ENCODE measurements around the gene PKDCC. TPM values are rescaled to one million over a fixed set of nuclear protein-coding genes. Genes with fewer than 3 reads are reported as not detected.

The PKDCC gene
- total and polyA plus RNA-seq, 2 experiments from 2014 or later: 1.2 to 9.9 TPM

DNA sequence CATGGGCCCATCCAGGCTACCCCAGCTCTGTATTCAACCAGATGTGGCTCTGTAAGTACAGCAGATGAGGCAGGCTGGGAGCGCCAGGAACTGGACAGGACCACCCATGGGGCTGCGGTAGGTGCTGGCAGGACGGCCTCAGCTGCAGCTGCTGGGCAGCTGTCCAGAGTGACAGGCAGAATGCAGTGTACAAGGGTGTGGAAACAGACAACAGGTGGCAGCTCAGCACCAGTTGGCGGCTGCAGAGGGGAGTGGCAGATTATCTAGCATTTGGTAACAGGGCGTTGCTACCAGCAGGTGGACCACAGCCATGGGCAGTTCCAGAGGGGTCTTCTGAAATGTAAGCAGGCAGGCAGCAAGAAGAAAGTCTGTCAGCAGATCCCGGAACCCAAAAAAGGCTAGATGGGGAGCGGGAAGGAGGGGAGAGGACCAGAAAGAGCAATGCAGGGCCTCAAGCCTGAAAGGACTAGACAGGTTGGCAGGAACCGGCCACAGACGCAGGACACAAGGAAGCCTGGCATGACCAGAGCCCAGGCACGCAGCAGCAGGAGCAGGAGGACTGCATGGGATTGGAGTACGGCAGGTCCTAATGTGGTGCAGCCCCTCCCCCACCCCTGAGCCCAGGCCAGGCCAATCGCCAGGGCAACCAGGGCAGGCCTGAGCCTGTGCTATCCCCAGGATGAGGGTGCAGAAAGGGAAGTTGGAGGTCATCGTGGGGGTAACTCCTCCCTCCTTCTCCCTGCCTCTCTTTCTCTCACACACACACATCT, 24.7 kb downstream of the PKDCC start:
- Histone ChIP-seq H3K4me3 (no peak overlapping the region), H4K20me1 (ENCODE audit: insufficient read depth) (no peaks in the 10 kb centered on the region), H3F3A (ENCODE audit: insufficient read depth) (no peaks in the 10 kb centered on the region), H3K9ac (no peak overlapping the region), H3K4me1 (ENCODE audit: insufficient read depth) (no peaks in the 10 kb centered on the region), H3K27ac (no peak overlapping the region), H3K27me3 (replicated peaks; ENCODE audit: insufficient read depth) (peaks cover 5% of the 10 kb centered on the region; the same call in 1 of the 2 replicates), H3K9me2 (ENCODE audit: insufficient read depth) (no peaks in the 10 kb centered on the region), H3K36me3 (ENCODE audit: low read depth) (no peaks in the 10 kb centered on the region), H3K4me2 (ENCODE audit: unreplicated experiment) (no peak overlapping the region), H3K9me3 (ENCODE audit: low read depth) (no peaks in the 10 kb centered on the region), H2AFZ (no peak overlapping the region), H3K79me2 (ENCODE audit: insufficient read depth) (no peaks in the 10 kb centered on the region)
- WGBS, 2 experiments (ENCODE audit: low coverage in 1 of 2, low lambda C conversion rate in 2 of 2, missing lambda C conversion rate in 2 of 2): 62 to 65% methylated on average over 12 to 13 of the region's 13 CpGs
- in situ Hi-C loops (cut with MboI): no loop called here
- TF ChIP-seq EZH2 (IDR thresholded peaks at IDR 0.05; ENCODE audit: insufficient read depth, poor library complexity, severe bottlenecking): no peak
- no peak for TF ChIP-seq EZH2phosphoT487 (IDR thresholded peaks at IDR 0.05; ENCODE audit: insufficient read depth, low read depth)
- no peak for DNase-seq

- H3K9me2 ChIP-seq (ENCODE audit: insufficient read depth): no peaks in the 10 kb centered on the region
- 0 out of 2 replicates have a peak, but pooled peaks cover 5% of the 10 kb centered on the region for H3K27me3 ChIP-seq (replicated peaks; ENCODE audit: insufficient read depth)
- H3F3A ChIP-seq (ENCODE audit: insufficient read depth): no peaks in the 10 kb centered on the region
- in situ Hi-C loops (cut with MboI): no loop called here
- H2AFZ ChIP-seq: no peak overlapping the region
- 50 to 58% methylated on average over 2 of the region's 2 CpGs for WGBS, 2 experiments (ENCODE audit: low coverage in 1 of 2, low lambda C conversion rate in 2 of 2, missing lambda C conversion rate in 2 of 2)
- no peak overlapping the region for H3K4me3 ChIP-seq
- no peaks in the 10 kb centered on the region for H3K79me2 ChIP-seq (ENCODE audit: insufficient read depth)
- H3K36me3 ChIP-seq (ENCODE audit: low read depth): no peaks in the 10 kb centered on the region
- no peak overlapping the region for H3K4me2 ChIP-seq (ENCODE audit: unreplicated experiment)
- no peak for DNase-seq
- no peak overlapping the region for H3K27ac ChIP-seq
- no peaks in the 10 kb centered on the region for H3K4me1 ChIP-seq (ENCODE audit: insufficient read depth)
- TF ChIP-seq EZH2phosphoT487 (IDR thresholded peaks at IDR 0.05; ENCODE audit: insufficient read depth, low read depth): no peak
- TF ChIP-seq EZH2 (IDR thresholded peaks at IDR 0.05; ENCODE audit: insufficient read depth, poor library complexity, severe bottlenecking): no peak
- H3K9me3 ChIP-seq (ENCODE audit: low read depth): no peaks in the 10 kb centered on the region
- no peak overlapping the region for H3K9ac ChIP-seq
- no peaks in the 10 kb centered on the region for H4K20me1 ChIP-seq (ENCODE audit: insufficient read depth)
Observed at GRCh38 chr2:42073739-42074503, 26.1 kb downstream of the PKDCC start.

DNA sequence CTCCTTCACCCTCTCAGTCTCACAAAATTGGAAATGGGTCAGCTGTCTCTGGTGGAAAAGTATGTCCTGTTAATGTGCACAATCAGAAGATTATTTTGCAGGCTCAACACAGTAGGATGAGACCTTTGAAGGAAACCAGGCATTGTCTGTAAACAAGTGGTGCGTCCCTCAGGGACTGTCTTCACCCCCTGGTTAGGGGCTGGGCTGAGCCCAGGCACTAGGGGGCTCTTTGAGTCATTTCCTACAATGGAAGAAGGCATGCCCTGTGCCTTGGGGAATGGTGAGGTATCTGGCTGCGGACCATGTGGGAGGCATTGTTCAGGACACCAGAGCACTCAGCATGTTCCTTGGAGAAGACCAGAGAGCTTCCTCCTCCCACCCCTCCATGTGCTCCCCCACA, 26.8 kb downstream of the PKDCC start:
- no peak overlapping the region for H3K4me2 ChIP-seq (ENCODE audit: unreplicated experiment)
- 0 out of 2 replicates have a peak, but pooled peaks cover 5% of the 10 kb centered on the region for H3K27me3 ChIP-seq (replicated peaks; ENCODE audit: insufficient read depth)
- H3K79me2 ChIP-seq (ENCODE audit: insufficient read depth): no peaks in the 10 kb centered on the region
- no peaks in the 10 kb centered on the region for H4K20me1 ChIP-seq (ENCODE audit: insufficient read depth)
- H2AFZ ChIP-seq: no peak overlapping the region
- 91 to 100% methylated on average over 2 of the region's 2 CpGs for WGBS, 2 experiments (ENCODE audit: low coverage in 1 of 2, low lambda C conversion rate in 2 of 2, missing lambda C conversion rate in 2 of 2)
- in situ Hi-C loops (cut with MboI): no loop called here
- no peaks in the 10 kb centered on the region for H3K9me2 ChIP-seq (ENCODE audit: insufficient read depth)
- no peaks in the 10 kb centered on the region for H3F3A ChIP-seq (ENCODE audit: insufficient read depth)
- H3K9ac ChIP-seq: no peak overlapping the region
- no peaks in the 10 kb centered on the region for H3K4me1 ChIP-seq (ENCODE audit: insufficient read depth)
- no peaks in the 10 kb centered on the region for H3K9me3 ChIP-seq (ENCODE audit: low read depth)
- DNase-seq: no peak
- no peak overlapping the region for H3K27ac ChIP-seq
- no peaks in the 10 kb centered on the region for H3K36me3 ChIP-seq (ENCODE audit: low read depth)
- TF ChIP-seq EZH2 (IDR thresholded peaks at IDR 0.05; ENCODE audit: insufficient read depth, poor library complexity, severe bottlenecking) (no peak), EZH2phosphoT487 (IDR thresholded peaks at IDR 0.05; ENCODE audit: insufficient read depth, low read depth) (no peak)
- no peak overlapping the region for H3K4me3 ChIP-seq

DNA sequence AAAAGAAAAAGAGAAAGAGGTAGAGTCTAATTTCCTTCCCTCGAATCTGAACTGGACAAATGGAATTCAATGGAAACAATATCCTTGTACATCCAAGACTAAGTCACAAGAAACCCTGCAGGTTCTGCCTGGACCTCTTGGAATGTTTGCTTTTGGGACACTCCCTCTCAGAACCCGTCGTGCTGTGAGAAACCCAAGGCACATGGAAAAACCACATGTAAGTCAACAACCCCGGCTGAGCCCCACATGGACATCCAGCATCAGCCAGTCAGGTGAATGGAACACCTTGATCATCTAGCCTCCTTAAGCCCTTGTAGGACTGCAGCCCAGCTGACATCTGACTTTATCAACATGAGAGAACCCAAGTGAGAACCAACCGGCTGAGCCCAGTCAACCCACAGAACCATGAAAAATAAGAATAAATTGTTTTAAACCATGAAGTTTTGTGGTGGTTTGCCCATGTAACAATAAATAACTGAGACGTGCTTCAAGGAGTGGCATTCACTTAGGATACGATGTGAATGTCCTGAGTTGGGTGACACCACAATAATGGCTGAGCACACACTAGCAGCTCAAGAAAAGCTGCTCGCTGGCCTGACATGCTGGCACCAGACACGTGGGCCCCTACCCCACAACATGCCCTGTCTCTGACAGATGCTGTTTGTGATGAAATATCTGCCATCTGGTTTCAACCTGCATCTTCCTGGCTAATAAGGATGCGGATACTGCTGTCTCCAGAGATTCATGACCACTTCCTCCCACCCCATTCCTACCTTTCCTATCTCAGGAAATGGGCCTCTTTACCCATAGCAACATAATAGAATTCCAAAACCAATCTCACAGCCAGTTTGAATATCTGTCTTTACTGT, 28.8 kb downstream of the PKDCC start:
- no peaks in the 10 kb centered on the region for H3F3A ChIP-seq (ENCODE audit: insufficient read depth)
- no peak overlapping the region for H3K4me3 ChIP-seq
- no peak overlapping the region for H3K27ac ChIP-seq
- H3K9me3 ChIP-seq (ENCODE audit: low read depth): no peaks in the 10 kb centered on the region
- H3K36me3 ChIP-seq (ENCODE audit: low read depth): no peaks in the 10 kb centered on the region
- WGBS, 2 experiments (ENCODE audit: low coverage in 1 of 2, low lambda C conversion rate in 2 of 2, missing lambda C conversion rate in 2 of 2): 73 to 76% methylated on average over 10 of the region's 10 CpGs
- H3K27me3 ChIP-seq (replicated peaks; ENCODE audit: insufficient read depth): no peaks in the 10 kb centered on the region
- H3K4me2 ChIP-seq (ENCODE audit: unreplicated experiment): no peak overlapping the region
- H2AFZ ChIP-seq: no peak overlapping the region
- TF ChIP-seq EZH2phosphoT487 (IDR thresholded peaks at IDR 0.05; ENCODE audit: insufficient read depth, low read depth): no peak
- no peak for TF ChIP-seq EZH2 (IDR thresholded peaks at IDR 0.05; ENCODE audit: insufficient read depth, poor library complexity, severe bottlenecking)
- H3K79me2 ChIP-seq (ENCODE audit: insufficient read depth): no peaks in the 10 kb centered on the region
- H4K20me1 ChIP-seq (ENCODE audit: insufficient read depth): no peaks in the 10 kb centered on the region
- DNase-seq: no peak
- H3K9me2 ChIP-seq (ENCODE audit: insufficient read depth): no peaks in the 10 kb centered on the region
- in situ Hi-C loops (cut with MboI): no loop called here
- H3K9ac ChIP-seq: no peak overlapping the region
- no peaks in the 10 kb centered on the region for H3K4me1 ChIP-seq (ENCODE audit: insufficient read depth)
